HG03095 (cell line): ENCODE results near the gene CUX1.
"Not testable (repeated sequence)": the region's sequence is repeated elsewhere in the genome, so short reads cannot be mapped to it uniquely, and the experiment has no call there.

ENCODE experiments used
- ATAC-seq: cut with Tn5 transposase; IDR thresholded peaks from one replicate; pipeline ENCODE4 v1.9.1; 2021; ENCODE audit warnings: moderate library complexity; ENCODE audit not compliant: unreplicated experiment

Gene CUX1

DNA sequence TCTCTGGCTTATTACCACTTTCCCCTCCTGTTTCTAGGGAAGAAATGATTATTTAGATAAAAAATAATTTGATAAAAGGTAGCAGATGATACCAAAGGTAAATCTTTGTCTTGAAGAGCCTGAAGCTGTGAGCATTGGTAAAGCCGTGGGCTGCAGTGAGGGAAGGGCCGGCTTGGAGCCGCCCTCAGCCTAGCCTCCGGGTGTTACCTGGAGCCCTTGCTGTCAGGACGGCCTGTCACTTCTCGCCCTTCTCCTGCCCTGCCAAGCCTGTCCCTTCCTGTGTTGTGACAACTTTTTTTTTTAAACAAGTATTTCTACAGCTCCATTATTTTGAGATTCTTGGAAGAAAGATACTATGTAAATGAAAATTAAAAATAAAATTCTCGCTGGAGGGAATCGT lies 7.0 kb downstream of the CUX1 start:
- ATAC-seq: no peak

DNA sequence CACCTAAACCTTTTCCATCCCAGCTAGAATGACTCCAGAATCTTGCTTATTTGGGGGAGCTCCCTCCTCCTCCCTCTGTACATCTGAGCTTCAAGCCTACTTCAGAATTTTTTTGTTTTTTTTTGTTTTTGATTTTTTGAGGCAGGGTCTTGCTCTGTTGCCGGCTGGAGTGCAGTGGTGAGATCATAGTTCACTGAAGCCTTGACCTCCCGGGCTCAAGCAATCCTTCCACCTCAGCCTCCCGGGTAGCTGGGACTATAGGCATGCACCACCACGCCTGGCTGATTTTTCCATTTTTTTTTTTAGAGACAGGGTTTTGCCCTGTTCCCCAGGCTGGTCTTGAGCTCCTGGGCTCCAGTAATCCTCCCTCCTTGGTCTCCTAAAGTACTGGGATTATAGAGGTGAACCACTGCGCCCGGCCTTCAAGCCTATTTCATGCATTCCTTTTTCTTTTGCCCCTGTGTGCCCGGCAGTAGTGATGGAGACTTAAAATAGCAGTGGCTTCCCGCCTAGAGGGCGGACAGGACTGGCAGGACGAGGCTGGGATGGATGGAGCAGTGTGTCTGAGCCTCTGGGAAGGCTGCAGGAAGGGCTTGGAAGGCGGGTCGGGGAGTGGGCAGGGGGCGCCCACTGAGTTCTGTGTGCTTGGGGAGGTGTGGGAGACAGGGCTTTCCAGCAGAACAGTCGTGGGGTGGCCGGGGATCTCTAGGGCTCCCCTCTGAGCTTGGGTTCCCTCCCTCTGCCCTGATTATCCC lies 8.8 kb downstream of the CUX1 start:
- ATAC-seq: no peak

GRCh38 chr7:101828301-101829020 lies 11.0 kb downstream of the CUX1 start:
- no peak for ATAC-seq

DNA sequence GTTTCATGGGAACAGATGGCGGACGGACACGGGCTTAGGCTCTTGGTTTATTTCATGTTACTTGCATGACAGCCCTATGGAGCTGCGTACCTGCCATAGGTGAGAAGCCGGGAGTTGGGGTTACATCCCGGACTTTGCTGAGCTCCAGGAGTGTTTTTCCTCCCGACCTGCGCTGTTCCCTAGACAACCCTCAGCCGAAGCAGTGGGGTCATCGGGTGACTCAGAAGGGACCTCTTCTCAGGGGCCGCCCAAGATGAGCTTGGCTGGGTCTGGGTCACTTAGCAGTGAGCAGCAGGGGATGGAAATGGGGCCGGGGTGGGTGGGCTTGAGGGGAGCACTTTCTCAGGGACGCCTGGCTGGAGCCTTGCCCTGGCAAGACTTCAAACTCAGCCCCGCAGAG lies 11.9 kb downstream of the CUX1 start:
- ATAC-seq: no peak

GRCh38 chr7:101829821-101830220 lies 12.4 kb downstream of the CUX1 start:
- no peak for ATAC-seq

DNA sequence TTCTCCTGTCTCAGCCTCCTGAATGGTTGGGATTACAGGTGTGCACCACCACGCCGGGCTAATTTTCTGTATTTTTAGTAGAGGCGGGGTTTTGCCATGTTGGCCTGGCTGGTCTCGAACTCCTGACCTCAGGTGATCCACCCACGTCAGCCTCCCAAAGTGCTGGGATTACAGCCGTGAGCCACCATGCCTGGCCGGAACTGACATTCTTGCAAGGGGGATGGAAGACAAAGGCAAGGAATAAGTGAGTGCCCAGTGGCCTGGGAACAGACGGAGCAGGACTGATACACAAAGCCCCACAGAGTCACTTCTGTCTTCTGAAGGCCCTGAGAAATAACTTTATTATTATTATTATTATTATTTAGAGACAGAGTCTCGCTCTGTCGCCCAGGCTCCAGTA lies 14.0 kb downstream of the CUX1 start:
- not testable (repeated sequence) for ATAC-seq

- ATAC-seq: no peak
Measured at GRCh38 chr7:101832205-101832631, 14.8 kb downstream of the CUX1 start.

DNA sequence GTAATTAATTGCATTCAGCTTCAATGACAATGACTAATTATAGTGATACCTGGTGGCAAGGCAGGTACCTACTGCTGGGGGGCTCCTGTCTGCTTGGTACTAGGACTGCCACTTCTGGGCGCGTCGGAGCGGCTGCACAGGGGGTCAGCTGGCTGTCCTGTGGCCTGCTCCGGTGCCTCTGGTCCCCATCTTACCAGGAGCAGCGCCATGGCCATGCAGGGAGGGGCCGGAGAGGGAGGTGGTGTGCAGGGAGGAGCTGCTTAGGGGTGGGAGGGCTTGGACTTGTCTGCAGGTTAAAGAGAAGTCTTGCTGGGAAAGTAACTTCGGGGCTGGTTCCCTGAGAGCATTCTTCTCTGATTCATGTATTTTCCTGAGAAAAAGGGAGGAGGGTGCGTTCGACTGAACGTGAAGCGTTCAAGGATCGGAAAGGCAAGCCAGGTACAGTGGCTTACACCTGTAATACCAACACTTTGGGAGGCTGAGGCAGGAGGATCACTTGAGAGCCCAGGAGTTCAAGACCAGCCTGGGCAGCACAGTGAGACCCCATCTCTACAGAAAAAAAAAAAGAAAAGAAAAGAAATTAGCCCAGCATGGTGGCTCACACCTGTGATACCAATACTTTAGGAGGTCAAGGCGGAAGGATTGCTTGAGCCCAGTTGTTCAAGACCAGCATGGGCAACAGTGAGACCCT lies 15.4 kb downstream of the CUX1 start:
- ATAC-seq: no peak

DNA sequence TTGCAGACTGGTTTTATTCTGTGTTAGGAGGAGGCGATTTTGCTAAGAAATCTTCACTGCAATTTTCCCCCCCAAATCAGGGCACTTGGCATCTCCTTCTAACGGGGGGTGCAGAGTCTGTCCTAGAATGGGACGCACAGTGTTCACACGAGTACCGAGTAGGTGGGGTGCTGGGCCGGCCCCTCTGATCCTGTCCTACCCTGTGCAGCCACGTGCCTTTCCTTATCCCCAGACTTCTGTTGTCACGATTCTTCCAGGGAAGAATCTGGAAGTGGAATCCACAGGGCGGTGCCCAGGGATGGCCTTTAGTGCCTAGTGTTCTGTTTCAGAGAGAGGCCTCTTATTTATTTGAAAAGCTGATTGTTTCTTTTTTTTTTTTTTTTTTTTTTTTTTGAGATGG lies 16.4 kb downstream of the CUX1 start:
- ATAC-seq: no peak

DNA sequence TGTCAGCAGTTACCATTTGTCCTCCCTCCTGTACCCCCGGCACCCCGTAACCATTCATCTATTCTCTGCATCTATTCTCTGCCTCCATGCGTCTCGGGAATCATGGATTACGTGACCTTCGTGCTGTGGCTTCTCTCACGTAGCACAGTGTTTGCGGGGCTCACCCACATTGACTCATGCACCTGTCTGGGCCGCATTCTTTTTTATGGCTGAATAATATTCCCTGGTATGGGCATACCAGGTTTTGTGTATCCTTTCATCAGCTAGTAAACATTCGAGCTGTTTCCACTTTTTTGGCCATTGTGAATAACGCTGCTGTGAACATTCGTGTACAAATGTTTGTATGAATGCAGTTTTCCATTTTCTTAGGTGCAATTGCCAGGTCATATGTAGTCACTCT lies 17.7 kb downstream of the CUX1 start:
- ATAC-seq: no peak

DNA sequence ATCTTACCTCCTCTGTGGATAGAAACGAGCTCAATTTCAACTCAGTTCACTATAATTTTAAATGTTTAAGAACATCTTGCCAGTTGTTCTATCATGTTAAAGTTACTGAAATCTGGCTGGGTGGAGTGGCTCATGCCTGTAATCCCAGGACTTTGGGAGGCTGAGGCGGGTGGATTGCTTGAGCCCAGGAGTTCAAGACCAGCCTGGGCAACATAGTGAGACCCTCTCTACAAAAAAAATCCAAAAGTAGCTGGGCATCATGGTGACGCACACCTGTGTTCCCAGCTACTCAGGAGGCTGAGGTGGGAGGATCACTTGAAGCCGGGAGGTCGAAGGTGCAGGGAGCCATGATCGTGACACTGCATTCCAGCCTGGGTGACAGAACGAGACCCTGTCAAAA lies 20.0 kb downstream of the CUX1 start:
- not testable (repeated sequence) for ATAC-seq

GRCh38 chr7:101838837-101839483 lies 21.5 kb downstream of the CUX1 start:
- ATAC-seq: no peak

DNA sequence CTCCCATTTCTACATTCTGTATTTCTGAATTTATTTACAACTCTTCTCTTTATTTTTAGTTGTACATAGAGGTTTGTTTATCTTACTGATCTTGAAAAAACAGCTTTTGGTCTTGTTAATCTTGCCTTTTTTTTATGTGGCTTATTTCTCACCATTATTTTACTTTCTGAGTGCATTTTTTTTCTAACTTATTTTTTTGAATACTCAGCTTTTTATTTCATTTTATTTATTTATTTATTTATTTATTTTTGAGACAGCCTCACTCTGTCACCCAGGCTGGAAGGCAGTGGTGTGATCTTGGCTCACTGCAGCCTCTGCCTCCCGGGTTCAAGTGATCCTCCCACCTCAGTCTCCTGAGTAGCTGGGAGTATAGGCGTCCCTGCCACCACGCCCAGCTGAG lies 23.9 kb downstream of the CUX1 start:
- no peak for ATAC-seq

- no peak for ATAC-seq
Measured at GRCh38 chr7:101843293-101844271, 26.2 kb downstream of the CUX1 start.

- no peak for ATAC-seq
Measured at GRCh38 chr7:101845974-101846373, 28.5 kb downstream of the CUX1 start.

GRCh38 chr7:101846800-101847538 lies 29.5 kb downstream of the CUX1 start:
- ATAC-seq: no peak

DNA sequence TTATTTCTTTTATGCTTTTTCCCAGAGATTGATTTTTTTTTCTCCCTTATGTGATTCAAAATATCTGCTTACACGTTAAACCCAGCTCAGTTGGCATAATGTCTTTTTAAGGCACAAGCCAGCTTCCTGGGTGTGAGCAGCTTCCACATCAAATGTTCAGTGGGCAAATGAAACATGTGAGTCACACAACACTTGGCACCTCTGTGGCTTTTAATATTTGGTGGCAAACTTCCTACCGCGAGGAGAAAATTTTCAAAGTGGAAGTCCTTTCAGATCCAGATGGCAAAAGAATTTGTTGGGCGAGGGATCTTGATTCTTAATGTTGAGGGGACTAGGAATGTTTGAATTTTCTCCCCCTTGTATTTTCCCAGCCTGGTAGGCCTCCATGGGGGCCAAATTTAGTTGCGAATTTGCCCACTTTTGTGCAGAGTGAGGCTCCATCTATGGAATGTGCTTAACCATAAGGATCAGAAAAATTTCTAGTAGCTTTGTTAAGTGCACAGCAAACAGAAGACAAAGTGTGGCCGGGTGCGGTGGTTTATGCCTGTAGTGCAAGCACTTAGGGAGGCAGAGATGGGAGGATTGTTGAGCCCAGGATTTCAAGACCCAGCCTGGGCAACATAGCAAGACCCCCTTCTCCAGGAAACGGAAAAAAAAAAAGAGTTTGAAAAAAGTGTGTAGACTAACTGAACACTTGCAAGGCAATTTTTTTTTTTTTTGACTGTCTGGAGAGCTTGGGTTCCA lies 31.0 kb downstream of the CUX1 start:
- ATAC-seq: no peak

DNA sequence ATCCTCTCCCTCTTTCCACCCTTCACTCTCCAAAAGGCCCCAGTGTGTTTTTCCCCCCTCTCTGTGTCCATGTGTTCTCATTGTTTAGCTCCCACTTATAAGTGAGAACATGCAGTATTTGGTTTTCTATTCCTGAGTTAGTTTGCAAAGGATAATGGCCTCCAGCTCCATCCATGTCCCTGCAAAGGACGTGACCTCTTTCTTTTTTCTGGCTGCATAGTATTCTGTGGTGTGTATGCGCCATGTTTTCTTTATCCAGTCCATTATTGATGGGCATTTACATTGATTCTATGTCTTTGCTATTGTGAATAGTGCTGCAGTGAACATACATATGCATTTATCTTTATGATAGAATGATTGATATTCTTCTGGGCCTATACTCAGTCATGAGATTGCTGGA lies 31.9 kb downstream of the CUX1 start:
- not testable (repeated sequence) for ATAC-seq

DNA sequence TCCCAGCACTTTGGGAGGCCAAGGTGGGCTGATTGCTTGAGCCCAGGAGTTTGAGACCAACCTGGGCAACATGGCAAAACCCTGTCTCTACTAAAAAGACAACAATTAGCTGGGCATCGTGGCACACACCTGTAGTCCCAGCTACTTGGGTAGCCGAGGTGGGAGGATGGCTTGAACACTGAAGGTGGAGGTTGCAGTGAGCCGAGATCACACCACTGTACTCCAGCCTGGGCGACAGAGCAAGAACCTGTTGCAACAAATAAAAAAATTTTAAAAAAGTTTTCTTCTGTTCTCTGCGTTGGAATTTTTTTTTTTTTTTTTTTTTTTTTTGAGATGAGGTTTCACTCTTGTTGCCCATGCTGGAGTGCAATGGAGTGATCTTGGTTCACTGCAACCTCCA lies 34.9 kb downstream of the CUX1 start:
- ATAC-seq: not testable (repeated sequence)
